ENCODE measurements around the gene ABCF1.

The ABCF1 gene

DNA sequence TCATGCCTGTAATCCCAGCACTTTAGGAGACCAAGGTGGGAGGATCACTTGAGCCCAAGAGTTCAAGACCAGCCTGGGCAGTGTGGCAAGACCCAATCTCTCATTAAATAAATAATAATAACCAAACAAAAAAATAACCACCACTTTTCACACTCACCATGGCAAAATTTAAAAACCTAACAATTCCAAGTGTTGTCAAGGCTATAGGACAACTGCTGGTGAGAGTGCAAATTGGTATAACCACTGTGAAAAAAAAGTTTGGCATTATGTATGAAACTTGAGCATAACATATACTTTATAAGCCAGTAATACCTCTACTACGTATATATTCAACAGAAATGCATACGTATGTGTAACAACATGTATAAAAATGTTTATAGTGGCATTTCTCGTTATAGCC lies 10.3 kb upstream of the ABCF1 start (continued):
- TF ChIP-seq CSRNP3 (CRISPR knock-in tag; IDR thresholded peaks at IDR 0.05) (no peak), ZNF8 (CRISPR knock-in tag; IDR thresholded peaks at IDR 0.05) (no peak), TOX (CRISPR knock-in tag; IDR thresholded peaks at IDR 0.05; ENCODE audit: borderline replicate concordance) (no peak), ZNF565 (CRISPR knock-in tag; conservative IDR thresholded peaks at IDR 0.05; ENCODE audit: low read depth) (no peak), ZNF70 (CRISPR knock-in tag; IDR thresholded peaks at IDR 0.05) (no peak), ESRRG (CRISPR knock-in tag; IDR thresholded peaks at IDR 0.05) (no peak), TSHZ2 (CRISPR knock-in tag; IDR thresholded peaks at IDR 0.05) (no peak), RARB (CRISPR knock-in tag; IDR thresholded peaks at IDR 0.05) (no peak), ISL1 (CRISPR knock-in tag; IDR thresholded peaks at IDR 0.05) (no peak)

- ATAC-seq = no peak
- TF ChIP-seq ZNF70 (CRISPR knock-in tag; IDR thresholded peaks at IDR 0.05) (no peak), CREB5 (CRISPR knock-in tag; IDR thresholded peaks at IDR 0.05; ENCODE audit: low read depth) (no peak), SNAI2 (CRISPR knock-in tag; IDR thresholded peaks at IDR 0.05) (no peak)
- TF ChIP-seq, protein P1, sequence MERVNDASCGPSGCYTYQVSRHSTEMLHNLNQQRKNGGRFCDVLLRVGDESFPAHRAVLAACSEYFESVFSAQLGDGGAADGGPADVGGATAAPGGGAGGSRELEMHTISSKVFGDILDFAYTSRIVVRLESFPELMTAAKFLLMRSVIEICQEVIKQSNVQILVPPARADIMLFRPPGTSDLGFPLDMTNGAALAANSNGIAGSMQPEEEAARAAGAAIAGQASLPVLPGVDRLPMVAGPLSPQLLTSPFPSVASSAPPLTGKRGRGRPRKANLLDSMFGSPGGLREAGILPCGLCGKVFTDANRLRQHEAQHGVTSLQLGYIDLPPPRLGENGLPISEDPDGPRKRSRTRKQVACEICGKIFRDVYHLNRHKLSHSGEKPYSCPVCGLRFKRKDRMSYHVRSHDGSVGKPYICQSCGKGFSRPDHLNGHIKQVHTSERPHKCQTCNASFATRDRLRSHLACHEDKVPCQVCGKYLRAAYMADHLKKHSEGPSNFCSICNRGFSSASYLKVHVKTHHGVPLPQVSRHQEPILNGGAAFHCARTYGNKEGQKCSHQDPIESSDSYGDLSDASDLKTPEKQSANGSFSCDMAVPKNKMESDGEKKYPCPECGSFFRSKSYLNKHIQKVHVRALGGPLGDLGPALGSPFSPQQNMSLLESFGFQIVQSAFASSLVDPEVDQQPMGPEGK (CRISPR knock-in tag; IDR thresholded peaks at IDR 0.05; ENCODE audit: borderline replicate concordance) = no peak
Measured at GRCh38 chr6:30562470-30563425, 8.5 kb upstream of the ABCF1 start.

GRCh38 chr6:30564114-30564513 lies 7.1 kb upstream of the ABCF1 start:
- no peak for TF ChIP-seq ZNF8 (CRISPR knock-in tag; IDR thresholded peaks at IDR 0.05)
- no peak for TF ChIP-seq TOX (CRISPR knock-in tag; IDR thresholded peaks at IDR 0.05; ENCODE audit: borderline replicate concordance)
- no peak for TF ChIP-seq PPARA (CRISPR knock-in tag; IDR thresholded peaks at IDR 0.05; ENCODE audit: borderline replicate concordance)
- TF ChIP-seq CREB5 (CRISPR knock-in tag; IDR thresholded peaks at IDR 0.05; ENCODE audit: low read depth) = no peak
- TF ChIP-seq ZNF565 (CRISPR knock-in tag; conservative IDR thresholded peaks at IDR 0.05; ENCODE audit: low read depth) = no peak
- no peak for TF ChIP-seq OSR1 (CRISPR knock-in tag; IDR thresholded peaks at IDR 0.05)
- no peak for TF ChIP-seq BACH2 (CRISPR knock-in tag; IDR thresholded peaks at IDR 0.05; ENCODE audit: borderline replicate concordance)
- no peak for TF ChIP-seq ARNTL (CRISPR knock-in tag; IDR thresholded peaks at IDR 0.05; ENCODE audit: borderline replicate concordance, low read depth)
- no peak for TF ChIP-seq CSDC2 (CRISPR knock-in tag; IDR thresholded peaks at IDR 0.05)
- TF ChIP-seq SNAI2 (CRISPR knock-in tag; IDR thresholded peaks at IDR 0.05) = no peak
- no peak for TF ChIP-seq ISL1 (CRISPR knock-in tag; IDR thresholded peaks at IDR 0.05)
- TF ChIP-seq, protein P2, sequence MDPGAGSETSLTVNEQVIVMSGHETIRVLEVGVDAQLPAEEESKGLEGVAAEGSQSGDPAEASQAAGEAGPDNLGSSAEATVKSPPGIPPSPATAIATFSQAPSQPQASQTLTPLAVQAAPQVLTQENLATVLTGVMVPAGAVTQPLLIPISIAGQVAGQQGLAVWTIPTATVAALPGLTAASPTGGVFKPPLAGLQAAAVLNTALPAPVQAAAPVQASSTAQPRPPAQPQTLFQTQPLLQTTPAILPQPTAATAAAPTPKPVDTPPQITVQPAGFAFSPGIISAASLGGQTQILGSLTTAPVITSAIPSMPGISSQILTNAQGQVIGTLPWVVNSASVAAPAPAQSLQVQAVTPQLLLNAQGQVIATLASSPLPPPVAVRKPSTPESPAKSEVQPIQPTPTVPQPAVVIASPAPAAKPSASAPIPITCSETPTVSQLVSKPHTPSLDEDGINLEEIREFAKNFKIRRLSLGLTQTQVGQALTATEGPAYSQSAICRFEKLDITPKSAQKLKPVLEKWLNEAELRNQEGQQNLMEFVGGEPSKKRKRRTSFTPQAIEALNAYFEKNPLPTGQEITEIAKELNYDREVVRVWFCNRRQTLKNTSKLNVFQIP (CRISPR knock-in tag; IDR thresholded peaks at IDR 0.05; ENCODE audit: borderline replicate concordance, low read depth) = no peak
- no peak for TF ChIP-seq TCF4 (CRISPR knock-in tag; IDR thresholded peaks at IDR 0.05; ENCODE audit: borderline replicate concordance)
- no peak for TF ChIP-seq ZFP30 (CRISPR knock-in tag; IDR thresholded peaks at IDR 0.05)
- TF ChIP-seq ZNF70 (CRISPR knock-in tag; IDR thresholded peaks at IDR 0.05) = no peak
- no peak for TF ChIP-seq CSRNP3 (CRISPR knock-in tag; IDR thresholded peaks at IDR 0.05)
- no peak for TF ChIP-seq TSHZ2 (CRISPR knock-in tag; IDR thresholded peaks at IDR 0.05)
- ATAC-seq = no peak
